ENCODE data around the gene FASTKD2. TPM values are rescaled to one million over a fixed set of nuclear protein-coding genes. Genes with fewer than 3 reads are reported as not detected.

Gene FASTKD2
- total and polyA plus RNA-seq, 2 experiments from 2014 or later: 17.7 to 34.4 TPM

DNA sequence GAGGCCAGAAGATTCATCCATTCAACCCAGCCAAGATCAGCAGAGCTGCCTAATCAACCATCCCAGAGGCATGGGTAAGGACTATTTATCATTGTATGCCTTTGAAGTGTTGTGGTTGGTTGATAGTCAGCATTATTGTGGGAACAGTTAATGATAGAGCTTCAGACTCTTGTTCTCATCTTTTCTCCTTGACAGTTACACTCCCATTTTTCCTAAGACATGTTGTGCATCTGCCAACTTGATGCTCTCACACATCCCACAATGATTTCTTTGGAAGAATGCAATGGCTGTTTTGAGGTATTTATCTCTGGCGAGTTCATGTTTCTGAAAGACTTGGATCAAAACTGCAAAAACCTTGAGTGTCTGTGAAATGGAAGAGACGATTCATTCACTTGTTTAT lies 55.4 kb downstream of the FASTKD2 start:
- 68% methylated on average over 2 of the region's 2 CpGs for WGBS (ENCODE audit: low lambda C conversion rate, missing lambda C conversion rate)
- no peak overlapping the region for H3K4me2 ChIP-seq
- H2AFZ ChIP-seq: no peak overlapping the region
- peak overlapping the region; percentile 59 for H3K27ac ChIP-seq
- DNase-seq (ENCODE audit: low spot score): no peak
- no peaks in the 10 kb centered on the region for H3K27me3 ChIP-seq
- H3K9me3 ChIP-seq (ENCODE audit: low read depth): no peaks in the 10 kb centered on the region
- no peaks in the 10 kb centered on the region for H3K4me1 ChIP-seq (ENCODE audit: insufficient read depth)
- H3K79me2 ChIP-seq: no peaks in the 10 kb centered on the region
- TF ChIP-seq, protein P1, sequence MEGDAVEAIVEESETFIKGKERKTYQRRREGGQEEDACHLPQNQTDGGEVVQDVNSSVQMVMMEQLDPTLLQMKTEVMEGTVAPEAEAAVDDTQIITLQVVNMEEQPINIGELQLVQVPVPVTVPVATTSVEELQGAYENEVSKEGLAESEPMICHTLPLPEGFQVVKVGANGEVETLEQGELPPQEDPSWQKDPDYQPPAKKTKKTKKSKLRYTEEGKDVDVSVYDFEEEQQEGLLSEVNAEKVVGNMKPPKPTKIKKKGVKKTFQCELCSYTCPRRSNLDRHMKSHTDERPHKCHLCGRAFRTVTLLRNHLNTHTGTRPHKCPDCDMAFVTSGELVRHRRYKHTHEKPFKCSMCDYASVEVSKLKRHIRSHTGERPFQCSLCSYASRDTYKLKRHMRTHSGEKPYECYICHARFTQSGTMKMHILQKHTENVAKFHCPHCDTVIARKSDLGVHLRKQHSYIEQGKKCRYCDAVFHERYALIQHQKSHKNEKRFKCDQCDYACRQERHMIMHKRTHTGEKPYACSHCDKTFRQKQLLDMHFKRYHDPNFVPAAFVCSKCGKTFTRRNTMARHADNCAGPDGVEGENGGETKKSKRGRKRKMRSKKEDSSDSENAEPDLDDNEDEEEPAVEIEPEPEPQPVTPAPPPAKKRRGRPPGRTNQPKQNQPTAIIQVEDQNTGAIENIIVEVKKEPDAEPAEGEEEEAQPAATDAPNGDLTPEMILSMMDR (IDR thresholded peaks at IDR 0.05; ENCODE audit: poor library complexity): no peak
- TF ChIP-seq EZH2 (IDR thresholded peaks at IDR 0.05; ENCODE audit: borderline replicate concordance) (no peak), EZH2phosphoT487 (IDR thresholded peaks at IDR 0.05; ENCODE audit: low read depth, severe bottlenecking, unreplicated experiment) (no peak)
- H3K36me3 ChIP-seq (replicated peaks; ENCODE audit: insufficient read depth, low read depth): no peaks in the 10 kb centered on the region
- no peak overlapping the region for H3K4me3 ChIP-seq
- no peaks in the 10 kb centered on the region for H3K9me2 ChIP-seq (replicated peaks; ENCODE audit: insufficient read depth)
- H4K20me1 ChIP-seq (ENCODE audit: insufficient read depth, poor library complexity, severe bottlenecking): no peaks in the 10 kb centered on the region

DNA sequence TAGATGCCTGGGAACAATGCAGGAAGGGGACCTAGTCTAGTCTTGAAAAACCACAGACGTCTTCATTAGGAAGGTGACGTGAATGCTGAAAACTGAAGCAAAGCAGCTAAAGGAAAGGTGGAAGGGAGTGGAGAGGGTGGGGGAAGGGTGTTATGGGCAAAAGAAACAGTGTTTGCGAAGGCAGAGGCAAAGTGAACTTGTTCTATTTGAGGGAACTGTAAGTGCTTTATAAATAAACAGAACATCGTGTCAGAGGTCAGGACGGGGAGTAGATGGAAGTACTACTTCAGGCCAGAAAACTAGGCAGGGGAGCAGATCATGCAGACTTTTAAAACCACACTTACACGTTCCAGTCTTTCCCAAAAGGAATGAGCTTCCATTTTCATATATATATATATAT lies 57.8 kb downstream of the FASTKD2 start:
- no peak overlapping the region for H2AFZ ChIP-seq
- 32% methylated on average over 6 of the region's 6 CpGs for WGBS (ENCODE audit: low lambda C conversion rate, missing lambda C conversion rate)
- H3K9me3 ChIP-seq (ENCODE audit: low read depth): no peaks in the 10 kb centered on the region
- H3K79me2 ChIP-seq: no peaks in the 10 kb centered on the region
- no peaks in the 10 kb centered on the region for H3K4me1 ChIP-seq (ENCODE audit: insufficient read depth)
- H3K9me2 ChIP-seq (replicated peaks; ENCODE audit: insufficient read depth): no peaks in the 10 kb centered on the region
- H3K27me3 ChIP-seq: no peaks in the 10 kb centered on the region
- H3K36me3 ChIP-seq (replicated peaks; ENCODE audit: insufficient read depth, low read depth): no peaks in the 10 kb centered on the region
- TF ChIP-seq, protein P1 (IDR thresholded peaks at IDR 0.05; ENCODE audit: poor library complexity): no peak
- peak overlapping the region; percentile 36 for H3K4me2 ChIP-seq
- H3K27ac ChIP-seq: no peak overlapping the region
- DNase-seq (ENCODE audit: low spot score): no peak
- H4K20me1 ChIP-seq (ENCODE audit: insufficient read depth, poor library complexity, severe bottlenecking): no peaks in the 10 kb centered on the region
- no peak overlapping the region for H3K4me3 ChIP-seq

DNA sequence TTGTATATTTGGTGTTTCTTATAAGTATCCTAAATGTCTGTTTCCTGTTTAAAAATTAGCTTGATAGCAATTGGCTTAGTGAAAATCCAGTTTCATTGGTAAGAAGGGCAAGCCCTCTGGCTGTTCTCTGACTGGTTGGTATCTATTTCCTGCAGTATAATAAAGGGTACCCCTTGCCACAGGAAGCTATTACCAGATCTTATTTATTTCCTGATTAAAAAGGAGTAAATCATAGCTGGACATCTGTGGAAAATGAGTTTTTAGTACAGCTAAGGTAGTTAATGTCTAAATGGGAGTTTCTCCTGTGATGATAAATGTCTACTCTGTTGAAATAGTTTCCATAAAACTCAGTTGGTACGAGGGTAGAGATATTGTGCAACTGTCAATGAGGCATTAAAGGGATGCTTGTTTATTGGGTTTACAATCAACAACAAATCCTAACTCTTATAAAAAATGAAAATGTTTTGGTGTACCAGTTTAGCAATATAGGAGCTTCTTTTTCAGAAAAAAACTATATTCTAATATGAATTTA lies 58.7 kb downstream of the FASTKD2 start:
- WGBS (ENCODE audit: low lambda C conversion rate, missing lambda C conversion rate): 61% methylated on average over 1 of the region's 1 CpG
- no peak overlapping the region for H3K4me3 ChIP-seq
- H3K9me3 ChIP-seq (ENCODE audit: low read depth): no peaks in the 10 kb centered on the region
- H3K4me2 ChIP-seq: no peak overlapping the region
- no peaks in the 10 kb centered on the region for H3K4me1 ChIP-seq (ENCODE audit: insufficient read depth)
- H3K36me3 ChIP-seq (replicated peaks; ENCODE audit: insufficient read depth, low read depth): no peaks in the 10 kb centered on the region
- no peak overlapping the region for H3K27ac ChIP-seq
- no peak for DNase-seq (ENCODE audit: low spot score)
- no peaks in the 10 kb centered on the region for H4K20me1 ChIP-seq (ENCODE audit: insufficient read depth, poor library complexity, severe bottlenecking)
- H3K9me2 ChIP-seq (replicated peaks; ENCODE audit: insufficient read depth): no peaks in the 10 kb centered on the region
- H3K27me3 ChIP-seq: no peaks in the 10 kb centered on the region
- no peaks in the 10 kb centered on the region for H3K79me2 ChIP-seq
- TF ChIP-seq EZH2phosphoT487 (IDR thresholded peaks at IDR 0.05; ENCODE audit: low read depth, severe bottlenecking, unreplicated experiment) (no peak), EZH2 (IDR thresholded peaks at IDR 0.05; ENCODE audit: borderline replicate concordance) (no peak)
- TF ChIP-seq, protein P1 (IDR thresholded peaks at IDR 0.05; ENCODE audit: poor library complexity): no peak
- no peak overlapping the region for H2AFZ ChIP-seq

DNA sequence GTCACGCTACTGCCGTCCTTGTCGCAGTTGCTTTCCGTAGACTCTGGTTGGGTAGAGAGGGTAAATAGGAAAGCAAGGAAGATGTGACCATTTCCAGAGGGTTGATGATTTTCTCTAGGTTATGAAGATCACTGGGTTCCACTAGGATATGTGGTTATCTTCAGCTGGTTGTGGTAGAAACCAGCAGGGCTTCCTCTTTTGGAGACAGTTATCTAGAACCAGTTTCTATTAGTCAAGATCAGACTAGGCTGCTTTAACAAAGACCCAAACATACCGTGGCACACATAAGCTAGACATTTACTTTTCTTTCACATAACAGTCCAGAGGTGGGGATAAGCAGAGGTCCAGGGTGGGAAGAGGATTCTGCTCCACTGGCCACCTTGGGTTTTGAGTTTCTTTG lies 59.6 kb downstream of the FASTKD2 start:
- Histone ChIP-seq H3K79me2 (no peaks in the 10 kb centered on the region), H3K27me3 (no peaks in the 10 kb centered on the region), H2AFZ (no peak overlapping the region), H3K9me2 (replicated peaks; ENCODE audit: insufficient read depth) (no peaks in the 10 kb centered on the region), H3K36me3 (replicated peaks; ENCODE audit: insufficient read depth, low read depth) (no peaks in the 10 kb centered on the region), H3K4me1 (ENCODE audit: insufficient read depth) (no peaks in the 10 kb centered on the region), H4K20me1 (ENCODE audit: insufficient read depth, poor library complexity, severe bottlenecking) (no peaks in the 10 kb centered on the region), H3K27ac (no peak overlapping the region), H3K4me3 (no peak overlapping the region), H3K4me2 (no peak overlapping the region), H3K9me3 (ENCODE audit: low read depth) (no peaks in the 10 kb centered on the region)
- DNase-seq (ENCODE audit: low spot score): no peak
- WGBS (ENCODE audit: low lambda C conversion rate, missing lambda C conversion rate): 99% methylated on average over 5 of the region's 5 CpGs
- TF ChIP-seq EZH2phosphoT487 (IDR thresholded peaks at IDR 0.05; ENCODE audit: low read depth, severe bottlenecking, unreplicated experiment) (no peak), EZH2 (IDR thresholded peaks at IDR 0.05; ENCODE audit: borderline replicate concordance) (no peak)
- TF ChIP-seq, protein P1 (IDR thresholded peaks at IDR 0.05; ENCODE audit: poor library complexity): no peak

Measured in hepatocyte (in vitro differentiated cells).